ENCODE measurements around the gene G3BP1.

Gene G3BP1

DNA sequence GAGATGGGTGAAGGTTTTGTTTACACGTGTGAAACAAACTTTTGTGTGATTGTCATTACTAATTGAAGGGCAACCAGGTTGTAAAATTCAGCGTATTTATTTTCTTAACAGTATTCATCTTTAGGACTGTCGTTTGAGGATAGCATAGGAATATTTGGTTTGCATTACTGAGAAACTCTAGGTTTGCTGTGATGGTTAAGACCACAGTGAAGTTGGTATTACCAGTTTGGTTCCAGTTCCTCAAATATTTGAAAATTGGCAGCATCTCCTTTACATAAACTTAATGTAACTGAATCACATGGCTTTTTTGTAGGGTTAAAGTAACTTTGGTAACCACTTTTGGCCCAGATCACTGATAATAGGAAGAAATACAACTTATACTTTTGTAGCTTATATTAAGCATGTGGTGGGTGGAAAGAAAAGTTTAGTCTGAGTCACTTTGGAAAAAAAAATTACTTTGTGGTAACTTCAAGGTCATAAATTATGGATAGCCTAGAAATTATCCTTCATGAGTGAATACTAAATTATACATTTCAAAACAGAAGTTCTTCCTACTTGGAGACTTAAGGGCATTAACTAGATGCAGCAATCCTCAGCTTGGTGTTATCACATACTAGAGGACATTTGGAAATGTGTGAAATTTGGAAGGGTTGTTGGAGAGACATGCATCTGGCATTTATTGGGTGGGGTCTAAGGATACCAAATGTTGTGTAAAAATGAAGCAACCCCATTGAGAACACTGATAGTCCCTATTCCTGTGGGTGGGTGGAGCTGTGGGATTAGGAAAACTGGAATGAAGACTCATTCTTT, 33.9 kb downstream of the G3BP1 start:
- H3K36me3 ChIP-seq (ENCODE audit: insufficient read depth, low read length) = peaks cover 97% of the 10 kb centered on the region
- H3K9me3 ChIP-seq (ENCODE audit: low read length) = no peaks in the 10 kb centered on the region
- H3K9me2 ChIP-seq (ENCODE audit: low read depth, low read length) = no peaks in the 10 kb centered on the region
- H3K4me1 ChIP-seq (ENCODE audit: insufficient read depth, low read length, severe bottlenecking) = no peaks in the 10 kb centered on the region
- no peak overlapping the region for H3K4me2 ChIP-seq (ENCODE audit: low read length)
- no peaks in the 10 kb centered on the region for H3K27me3 ChIP-seq (ENCODE audit: insufficient read depth, low read length)
- no peaks in the 10 kb centered on the region; the same call in 1 of the 2 replicates for H4K20me1 ChIP-seq (ENCODE audit: insufficient read depth, low read length)
- peaks cover 4% of the 10 kb centered on the region for H3K79me2 ChIP-seq (ENCODE audit: insufficient read depth, low read length)
- no peak overlapping the region for H2AFZ ChIP-seq (ENCODE audit: low read length)
- no peak overlapping the region for H3K27ac ChIP-seq (ENCODE audit: low read depth, low read length, poor library complexity, severe bottlenecking)
- H3K9ac ChIP-seq (ENCODE audit: low read length) = no peak overlapping the region
- no peak overlapping the region for H3K4me3 ChIP-seq (ENCODE audit: low read depth, low read length, poor library complexity, severe bottlenecking)
- H3F3A ChIP-seq (ENCODE audit: insufficient read depth, low read length) = no peaks in the 10 kb centered on the region
- TF ChIP-seq, protein P1, sequence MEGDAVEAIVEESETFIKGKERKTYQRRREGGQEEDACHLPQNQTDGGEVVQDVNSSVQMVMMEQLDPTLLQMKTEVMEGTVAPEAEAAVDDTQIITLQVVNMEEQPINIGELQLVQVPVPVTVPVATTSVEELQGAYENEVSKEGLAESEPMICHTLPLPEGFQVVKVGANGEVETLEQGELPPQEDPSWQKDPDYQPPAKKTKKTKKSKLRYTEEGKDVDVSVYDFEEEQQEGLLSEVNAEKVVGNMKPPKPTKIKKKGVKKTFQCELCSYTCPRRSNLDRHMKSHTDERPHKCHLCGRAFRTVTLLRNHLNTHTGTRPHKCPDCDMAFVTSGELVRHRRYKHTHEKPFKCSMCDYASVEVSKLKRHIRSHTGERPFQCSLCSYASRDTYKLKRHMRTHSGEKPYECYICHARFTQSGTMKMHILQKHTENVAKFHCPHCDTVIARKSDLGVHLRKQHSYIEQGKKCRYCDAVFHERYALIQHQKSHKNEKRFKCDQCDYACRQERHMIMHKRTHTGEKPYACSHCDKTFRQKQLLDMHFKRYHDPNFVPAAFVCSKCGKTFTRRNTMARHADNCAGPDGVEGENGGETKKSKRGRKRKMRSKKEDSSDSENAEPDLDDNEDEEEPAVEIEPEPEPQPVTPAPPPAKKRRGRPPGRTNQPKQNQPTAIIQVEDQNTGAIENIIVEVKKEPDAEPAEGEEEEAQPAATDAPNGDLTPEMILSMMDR (IDR thresholded peaks at IDR 0.05; ENCODE audit: low read length) = no peak
- no peak for TF ChIP-seq EZH2 (IDR thresholded peaks at IDR 0.05; ENCODE audit: borderline replicate concordance, low read length)

DNA sequence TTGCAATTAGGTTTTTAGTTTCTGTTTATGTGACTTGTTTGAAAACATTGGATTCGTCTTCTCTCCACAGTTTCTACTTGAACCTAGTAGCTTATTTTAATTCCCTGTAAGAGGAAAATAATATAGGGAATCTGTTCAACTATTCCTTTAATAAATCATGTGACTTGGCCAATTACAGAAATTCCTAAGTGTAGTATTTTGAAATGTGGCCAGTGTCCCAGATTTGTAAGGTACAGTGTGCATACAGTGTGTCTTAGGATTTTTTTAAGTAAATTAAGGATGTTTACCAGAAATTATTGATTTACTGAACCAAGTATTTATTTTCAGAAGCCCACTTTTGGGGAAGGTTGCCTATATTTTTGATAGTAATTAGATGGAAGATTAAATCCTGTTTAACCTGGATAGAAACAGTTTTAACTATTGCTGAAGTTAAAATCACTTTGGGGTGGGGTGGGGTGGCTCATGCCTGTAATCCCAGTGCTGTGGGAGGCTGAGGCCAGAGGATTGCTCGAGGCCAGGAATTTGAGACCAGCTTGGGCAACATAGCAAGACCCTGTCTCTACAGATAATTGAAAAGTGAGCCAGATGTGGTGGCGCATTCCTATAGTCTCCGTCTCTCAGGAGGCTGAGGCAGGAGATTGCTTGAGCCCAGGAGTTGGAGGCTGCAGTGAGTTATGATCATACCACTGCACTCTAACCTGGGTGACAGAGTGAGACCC, 36.9 kb downstream of the G3BP1 start:
- Histone ChIP-seq H3K27ac (ENCODE audit: low read depth, low read length, poor library complexity, severe bottlenecking) (no peak overlapping the region), H3K9ac (ENCODE audit: low read length) (no peak overlapping the region), H3K79me2 (ENCODE audit: insufficient read depth, low read length) (peaks cover 4% of the 10 kb centered on the region), H3K4me2 (ENCODE audit: low read length) (no peak overlapping the region), H3K9me2 (ENCODE audit: low read depth, low read length) (no peaks in the 10 kb centered on the region), H3K9me3 (ENCODE audit: low read length) (no peaks in the 10 kb centered on the region), H3K4me3 (ENCODE audit: low read depth, low read length, poor library complexity, severe bottlenecking) (no peak overlapping the region), H2AFZ (ENCODE audit: low read length) (no peak overlapping the region), H3F3A (ENCODE audit: insufficient read depth, low read length) (no peaks in the 10 kb centered on the region), H3K4me1 (ENCODE audit: insufficient read depth, low read length, severe bottlenecking) (no peaks in the 10 kb centered on the region), H3K27me3 (ENCODE audit: insufficient read depth, low read length) (no peaks in the 10 kb centered on the region), H4K20me1 (ENCODE audit: insufficient read depth, low read length) (0 out of 2 replicates have a peak, but pooled peaks cover 3% of the 10 kb centered on the region), H3K36me3 (ENCODE audit: insufficient read depth, low read length) (peaks cover 100% of the 10 kb centered on the region)
- TF ChIP-seq, protein P1 (IDR thresholded peaks at IDR 0.05; ENCODE audit: low read length) = no peak
- TF ChIP-seq EZH2 (IDR thresholded peaks at IDR 0.05; ENCODE audit: borderline replicate concordance, low read length) = no peak

DNA sequence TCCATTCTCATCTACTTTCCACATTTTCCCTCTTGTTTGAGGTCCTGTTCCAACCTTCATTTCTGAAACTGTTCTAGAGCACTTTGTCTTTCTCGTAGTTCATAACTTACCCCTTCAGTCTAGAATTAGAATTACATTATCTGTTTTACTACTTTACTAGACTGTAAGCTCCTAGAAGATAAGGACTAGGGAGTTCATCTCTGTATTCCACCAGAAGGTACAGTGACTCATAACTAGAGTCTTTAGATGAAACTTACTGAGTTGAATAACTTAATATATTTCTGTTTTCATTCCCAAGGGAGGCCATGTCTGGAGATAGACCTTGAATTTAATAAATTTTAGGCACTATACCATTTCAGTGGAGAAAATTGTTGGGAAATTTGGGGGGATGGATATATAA, 38.7 kb downstream of the G3BP1 start:
- Histone ChIP-seq H3K9ac (ENCODE audit: low read length) (no peak overlapping the region), H3F3A (ENCODE audit: insufficient read depth, low read length) (no peaks in the 10 kb centered on the region), H3K4me1 (ENCODE audit: insufficient read depth, low read length, severe bottlenecking) (no peaks in the 10 kb centered on the region), H3K79me2 (ENCODE audit: insufficient read depth, low read length) (peaks cover 4% of the 10 kb centered on the region), H3K9me3 (ENCODE audit: low read length) (no peaks in the 10 kb centered on the region), H3K27ac (ENCODE audit: low read depth, low read length, poor library complexity, severe bottlenecking) (no peak overlapping the region), H3K27me3 (ENCODE audit: insufficient read depth, low read length) (no peaks in the 10 kb centered on the region), H3K36me3 (ENCODE audit: insufficient read depth, low read length) (peaks cover 100% of the 10 kb centered on the region), H4K20me1 (ENCODE audit: insufficient read depth, low read length) (0 out of 2 replicates have a peak, but pooled peaks cover 3% of the 10 kb centered on the region), H2AFZ (ENCODE audit: low read length) (no peak overlapping the region), H3K9me2 (ENCODE audit: low read depth, low read length) (no peaks in the 10 kb centered on the region), H3K4me2 (ENCODE audit: low read length) (no peak overlapping the region), H3K4me3 (ENCODE audit: low read depth, low read length, poor library complexity, severe bottlenecking) (no peak overlapping the region)
- no peak for TF ChIP-seq EZH2 (IDR thresholded peaks at IDR 0.05; ENCODE audit: borderline replicate concordance, low read length)
- TF ChIP-seq, protein P1 (IDR thresholded peaks at IDR 0.05; ENCODE audit: low read length) = no peak

All from OCI-LY1 (cell line).